OCI-LY1 (cell line): ENCODE data around the gene GRIA1.

Source experiments
- H2AFZ ChIP-seq: fragments of 200-600 bp; sonication (generic), shearing (Covaris generic); 2 replicates; pipeline ENCODE4 v1.6.0; 2014; ENCODE audit warnings: antibody characterized with exemption, mild to moderate bottlenecking, low read length
- H3F3A ChIP-seq: fragments of 200-600 bp; sonication (generic), shearing (Covaris generic); 2 replicates; pipeline ENCODE4 v1.6.0; 2014; ENCODE audit warnings: mild to moderate bottlenecking, antibody characterized with exemption, low read length, moderate library complexity; ENCODE audit not compliant: insufficient read depth
- H3K27ac ChIP-seq: fragments of 200-600 bp; sonication (generic); 2 replicates; pipeline ENCODE4 v1.5.1; 2014; ENCODE audit warnings: low read length, mixed run types, mild to moderate bottlenecking, low read depth; ENCODE audit not compliant: poor library complexity, severe bottlenecking
- H3K27me3 ChIP-seq: fragments of 200-600 bp; sonication (generic); 2 replicates; pipeline ENCODE4 v1.6.0; 2014; ENCODE audit warnings: antibody characterized with exemption, mild to moderate bottlenecking, low read length, moderate library complexity; ENCODE audit not compliant: insufficient read depth
- H3K36me3 ChIP-seq: fragments of 200-600 bp; sonication (generic); 2 replicates; pipeline ENCODE4 v1.6.1; 2014; ENCODE audit warnings: mild to moderate bottlenecking, antibody characterized with exemption, low read length, moderate library complexity, mixed read lengths; ENCODE audit not compliant: insufficient read depth
- H3K4me1 ChIP-seq: fragments of 200-600 bp; sonication (generic); 2 replicates; pipeline ENCODE4 v1.5.1; 2014; ENCODE audit warnings: mild to moderate bottlenecking, low read length, moderate library complexity; ENCODE audit not compliant: insufficient read depth, severe bottlenecking
- H3K4me2 ChIP-seq: fragments of 200-600 bp; sonication (generic), shearing (Covaris generic); 2 replicates; pipeline ENCODE4 v1.6.1; 2014; ENCODE audit warnings: low read length
- H3K4me3 ChIP-seq: fragments of 200-600 bp; sonication (generic); 2 replicates; pipeline ENCODE4 v1.5.1; 2014; ENCODE audit warnings: low read length, low read depth, mild to moderate bottlenecking, mixed read lengths; ENCODE audit not compliant: poor library complexity, severe bottlenecking
- H3K79me2 ChIP-seq: fragments of 200-600 bp; shearing (Covaris generic); 2 replicates; pipeline ENCODE4 v1.6.1; 2016; ENCODE audit warnings: mixed run types, low read length, mixed read lengths; ENCODE audit not compliant: insufficient read depth
- H3K9ac ChIP-seq: fragments of 200-600 bp; sonication (generic), shearing (Covaris generic); 2 replicates; pipeline ENCODE4 v1.6.1; 2014; ENCODE audit warnings: mild to moderate bottlenecking, low read length, mixed read lengths
- H3K9me2 ChIP-seq: fragments of 200-600 bp; sonication (generic), shearing (Covaris generic); 2 replicates; pipeline ENCODE4 v1.6.1; 2014; ENCODE audit warnings: low read depth, mild to moderate bottlenecking, low read length, mixed read lengths
- H3K9me3 ChIP-seq: fragments of 200-600 bp; shearing (Covaris generic); 2 replicates; pipeline ENCODE4 v1.6.1; 2014; ENCODE audit warnings: low read length, mixed read lengths
- H4K20me1 ChIP-seq: fragments of 200-600 bp; sonication (generic), shearing (Covaris generic); 2 replicates; pipeline ENCODE4 v1.6.0; 2016; ENCODE audit warnings: mild to moderate bottlenecking, low read length; ENCODE audit not compliant: insufficient read depth
- EZH2 ChIP-seq: fragments of 200-600 bp; sonication (generic), shearing (Covaris generic); IDR thresholded peaks from 2 replicates; pipeline ENCODE4 v1.8.0; 2017; ENCODE audit warnings: borderline replicate concordance, mixed run types, mild to moderate bottlenecking, antibody characterized with exemption, low read length, moderate library complexity, mixed read lengths
- TF ChIP-seq, protein P1 (sequence below): fragments of 200-600 bp; sonication (generic), shearing (Covaris generic); IDR thresholded peaks from 2 replicates; pipeline ENCODE4 v1.5.1; 2017; ENCODE audit warnings: mild to moderate bottlenecking, antibody characterized with exemption, low read length, moderate library complexity, mixed read lengths

GRIA1 gene

GRCh38 chr5:153530357-153531143 lies 40.1 kb downstream of the GRIA1 start:
- H3K4me2 ChIP-seq, result no peak overlapping the region
- no peaks in the 10 kb centered on the region for H3K4me1 ChIP-seq
- H4K20me1 ChIP-seq, result no peaks in the 10 kb centered on the region
- TF ChIP-seq, protein P1, sequence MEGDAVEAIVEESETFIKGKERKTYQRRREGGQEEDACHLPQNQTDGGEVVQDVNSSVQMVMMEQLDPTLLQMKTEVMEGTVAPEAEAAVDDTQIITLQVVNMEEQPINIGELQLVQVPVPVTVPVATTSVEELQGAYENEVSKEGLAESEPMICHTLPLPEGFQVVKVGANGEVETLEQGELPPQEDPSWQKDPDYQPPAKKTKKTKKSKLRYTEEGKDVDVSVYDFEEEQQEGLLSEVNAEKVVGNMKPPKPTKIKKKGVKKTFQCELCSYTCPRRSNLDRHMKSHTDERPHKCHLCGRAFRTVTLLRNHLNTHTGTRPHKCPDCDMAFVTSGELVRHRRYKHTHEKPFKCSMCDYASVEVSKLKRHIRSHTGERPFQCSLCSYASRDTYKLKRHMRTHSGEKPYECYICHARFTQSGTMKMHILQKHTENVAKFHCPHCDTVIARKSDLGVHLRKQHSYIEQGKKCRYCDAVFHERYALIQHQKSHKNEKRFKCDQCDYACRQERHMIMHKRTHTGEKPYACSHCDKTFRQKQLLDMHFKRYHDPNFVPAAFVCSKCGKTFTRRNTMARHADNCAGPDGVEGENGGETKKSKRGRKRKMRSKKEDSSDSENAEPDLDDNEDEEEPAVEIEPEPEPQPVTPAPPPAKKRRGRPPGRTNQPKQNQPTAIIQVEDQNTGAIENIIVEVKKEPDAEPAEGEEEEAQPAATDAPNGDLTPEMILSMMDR, result no peak
- no peak for TF ChIP-seq EZH2
- no peaks in the 10 kb centered on the region for H3K9me2 ChIP-seq
- no peaks in the 10 kb centered on the region for H3F3A ChIP-seq
- H3K27me3 ChIP-seq, result no peaks in the 10 kb centered on the region
- H2AFZ ChIP-seq, result no peak overlapping the region
- no peaks in the 10 kb centered on the region for H3K36me3 ChIP-seq
- H3K9me3 ChIP-seq, result no peaks in the 10 kb centered on the region
- H3K9ac ChIP-seq, result no peak overlapping the region
- H3K4me3 ChIP-seq, result no peak overlapping the region
- H3K27ac ChIP-seq, result no peak overlapping the region
- H3K79me2 ChIP-seq, result no peaks in the 10 kb centered on the region

DNA sequence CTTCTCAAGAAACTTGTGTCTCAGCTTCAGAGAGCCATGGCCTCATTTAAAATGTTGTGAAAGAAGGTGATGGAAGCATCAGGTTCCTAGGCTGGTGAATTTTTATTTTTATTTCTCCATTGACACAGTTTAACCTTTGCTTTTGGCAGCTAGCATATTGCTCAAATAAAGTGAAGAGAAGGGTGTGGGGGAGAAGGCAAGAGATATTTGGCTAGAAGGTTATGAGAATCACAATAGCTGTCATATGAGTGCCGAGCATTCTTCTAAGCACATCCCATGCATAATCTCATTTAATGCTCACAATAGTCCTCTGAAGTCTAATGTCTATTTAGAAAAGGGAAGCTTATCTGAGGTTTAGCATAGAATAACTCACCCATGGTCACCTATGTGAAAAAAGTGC lies 43.1 kb downstream of the GRIA1 start:
- no peaks in the 10 kb centered on the region for H3K9me2 ChIP-seq
- no peak overlapping the region for H3K27ac ChIP-seq
- no peaks in the 10 kb centered on the region for H3K27me3 ChIP-seq
- TF ChIP-seq, protein P1, result no peak
- no peak for TF ChIP-seq EZH2
- no peak overlapping the region for H3K4me3 ChIP-seq
- no peaks in the 10 kb centered on the region for H3K9me3 ChIP-seq
- no peak overlapping the region for H3K9ac ChIP-seq
- H4K20me1 ChIP-seq, result no peaks in the 10 kb centered on the region
- H3K4me2 ChIP-seq, result no peak overlapping the region
- no peaks in the 10 kb centered on the region for H3F3A ChIP-seq
- H3K4me1 ChIP-seq, result no peaks in the 10 kb centered on the region
- H2AFZ ChIP-seq, result no peak overlapping the region
- H3K79me2 ChIP-seq, result no peaks in the 10 kb centered on the region
- no peaks in the 10 kb centered on the region for H3K36me3 ChIP-seq

DNA sequence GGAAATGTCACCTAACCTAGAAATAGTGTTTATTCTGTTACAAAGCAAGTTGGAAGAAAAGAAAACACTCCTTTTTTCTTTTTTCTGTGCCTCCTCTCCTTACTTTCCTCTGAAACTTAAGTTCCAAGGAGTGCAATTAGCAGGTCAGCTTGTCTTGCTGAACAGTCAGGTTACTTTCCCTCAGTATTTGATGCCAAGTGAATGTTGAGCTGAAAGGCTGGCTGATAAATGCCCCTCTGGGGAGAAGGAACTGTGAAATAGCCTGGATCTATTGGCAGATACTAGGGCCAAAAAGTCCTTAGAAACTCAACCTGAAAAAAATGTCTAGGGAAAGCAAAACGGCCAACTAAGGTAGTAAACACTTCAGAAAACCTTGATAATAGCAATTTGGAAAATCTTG lies 43.6 kb downstream of the GRIA1 start:
- Histone ChIP-seq H3K4me3 (no peak overlapping the region), H3K79me2 (no peaks in the 10 kb centered on the region), H3K27ac (no peak overlapping the region), H2AFZ (no peak overlapping the region), H3K9me3 (no peaks in the 10 kb centered on the region), H3K27me3 (no peaks in the 10 kb centered on the region), H4K20me1 (no peaks in the 10 kb centered on the region), H3K4me2 (no peak overlapping the region), H3K9ac (no peak overlapping the region), H3K36me3 (no peaks in the 10 kb centered on the region), H3K4me1 (no peaks in the 10 kb centered on the region), H3K9me2 (no peaks in the 10 kb centered on the region), H3F3A (no peaks in the 10 kb centered on the region)
- TF ChIP-seq, protein P1, result no peak
- no peak for TF ChIP-seq EZH2
